Activated T-helper 2 cell treated with anti-CD3 and anti-CD28 coated beads, Interferon-gamma antibody, Interleukin-2, Interleukin-4, amounts not matched to agents 10 μg/mL and 5 μg/mL and 100 μg/mL, durations not matched to agents 14 hours and 24 hours and 36 hours (primary cell): ENCODE results near the gene PDZD4. TPM values are rescaled to one million over a fixed set of nuclear protein-coding genes. Genes with fewer than 3 reads are reported as not detected.
A peak's percentile ranks its signal among the peaks of the same experiment; 100 is the strongest.

Experiments used
- DNase-seq: peaks from one replicate; pipeline ENCODE4 v3.0.0; 2021; ENCODE audit warnings: low spot score
- H3K27ac Mint-ChIP-seq: one replicate; pipeline ENCODE4 v1.8.0; 2021; ENCODE audit warnings: mixed read lengths
- H3K27me3 Mint-ChIP-seq: one replicate; pipeline ENCODE4 v1.8.0; 2021; ENCODE audit warnings: low read depth, mixed read lengths
- H3K36me3 Mint-ChIP-seq: one replicate; pipeline ENCODE4 v1.8.0; 2021; ENCODE audit warnings: low read depth, mixed read lengths
- H3K4me1 Mint-ChIP-seq: one replicate; pipeline ENCODE4 v1.8.0; 2021; ENCODE audit warnings: low read depth, mixed read lengths
- H3K4me3 Mint-ChIP-seq: one replicate; pipeline ENCODE4 v1.8.0; 2021; ENCODE audit warnings: low read depth, mild to moderate bottlenecking, moderate library complexity, mixed read lengths
- H3K9me3 Mint-ChIP-seq: one replicate; pipeline ENCODE4 v1.8.0; 2021; ENCODE audit warnings: mixed read lengths
- intact Hi-C: fragments of 100-400 bp; cut with micrococcal nuclease; formaldehyde crosslinking; loops from one replicate; pipeline ENCODE4 v1.15.1; 2023
- total RNA-seq: library from RNA; stranded (reverse); gene quantifications from 2 replicates; pipeline ENCODE4 v1.2.3, GENCODE V29; 2022

Gene PDZD4
- total RNA-seq, 1 donor from 2014 or later, result 0.91 TPM

GRCh38 chrX:153805436-153805835, 24.9 kb downstream of the PDZD4 start:
- H3K36me3 Mint-ChIP-seq, result no peaks in the 10 kb centered on the region
- no peak overlapping the region for H3K27ac Mint-ChIP-seq
- no peaks in the 10 kb centered on the region for H3K9me3 Mint-ChIP-seq
- H3K4me3 Mint-ChIP-seq, result no peak overlapping the region
- H3K4me1 Mint-ChIP-seq, result no peaks in the 10 kb centered on the region
- DNase-seq, result no peak
- intact Hi-C loops, result no loop called here
- H3K27me3 Mint-ChIP-seq, result no peaks in the 10 kb centered on the region

- no peaks in the 10 kb centered on the region for H3K9me3 Mint-ChIP-seq
- no peaks in the 10 kb centered on the region for H3K27me3 Mint-ChIP-seq
- no peak overlapping the region for H3K27ac Mint-ChIP-seq
- intact Hi-C loops, result no loop called here
- H3K4me1 Mint-ChIP-seq, result no peaks in the 10 kb centered on the region
- H3K36me3 Mint-ChIP-seq, result no peaks in the 10 kb centered on the region
- no peak overlapping the region for H3K4me3 Mint-ChIP-seq
- DNase-seq, result no peak
Measured at GRCh38 chrX:153804621-153805020, 25.7 kb downstream of the PDZD4 start.

- Mint-ChIP-seq H3K9me3 (no peaks in the 10 kb centered on the region), H3K4me3 (no peak overlapping the region), H3K36me3 (no peaks in the 10 kb centered on the region), H3K27me3 (no peaks in the 10 kb centered on the region), H3K27ac (no peak overlapping the region), H3K4me1 (no peaks in the 10 kb centered on the region)
- DNase-seq, result no peak
- intact Hi-C loops, result no loop called here
Measured at GRCh38 chrX:153804100-153804595, 26.2 kb downstream of the PDZD4 start.

- DNase-seq, result no peak
- H3K36me3 Mint-ChIP-seq, result no peaks in the 10 kb centered on the region
Measured at GRCh38 chrX:153803211-153804099, 26.9 kb downstream of the PDZD4 start.

GRCh38 chrX:153802513-153803045, 27.8 kb downstream of the PDZD4 start:
- H3K27me3 Mint-ChIP-seq, result no peaks in the 10 kb centered on the region
- H3K9me3 Mint-ChIP-seq, result no peaks in the 10 kb centered on the region
- no peak overlapping the region for H3K4me3 Mint-ChIP-seq
- no peaks in the 10 kb centered on the region for H3K4me1 Mint-ChIP-seq
- peaks cover 4% of the 10 kb centered on the region for H3K36me3 Mint-ChIP-seq
- H3K27ac Mint-ChIP-seq, result no peak overlapping the region
- no peak for DNase-seq
- intact Hi-C loops, result no loop called here

More at GRCh38 chrX:153803211-153804099, 26.9 kb downstream of the PDZD4 start:
- Mint-ChIP-seq H3K4me1 (no peaks in the 10 kb centered on the region), H3K4me3 (no peak overlapping the region), H3K9me3 (no peaks in the 10 kb centered on the region), H3K27ac (no peak overlapping the region), H3K27me3 (no peaks in the 10 kb centered on the region)
- intact Hi-C loops, result no loop called here

- Mint-ChIP-seq H3K9me3 (no peaks in the 10 kb centered on the region), H3K27me3 (no peaks in the 10 kb centered on the region), H3K4me3 (no peak overlapping the region), H3K36me3 (peaks cover 10% of the 10 kb centered on the region), H3K27ac (no peak overlapping the region), H3K4me1 (no peaks in the 10 kb centered on the region)
- no peak for DNase-seq
- intact Hi-C loops, result no loop called here
Measured at GRCh38 chrX:153801669-153802068, 28.7 kb downstream of the PDZD4 start.

GRCh38 chrX:153800746-153801145, 29.6 kb downstream of the PDZD4 start:
- intact Hi-C loops, result no loop called here
- Mint-ChIP-seq H3K27ac (no peak overlapping the region), H3K36me3 (peaks cover 19% of the 10 kb centered on the region), H3K9me3 (no peaks in the 10 kb centered on the region), H3K4me3 (no peak overlapping the region), H3K4me1 (peaks cover 2% of the 10 kb centered on the region), H3K27me3 (no peaks in the 10 kb centered on the region)
- DNase-seq, result no peak

GRCh38 chrX:153800177-153800722, 30.1 kb downstream of the PDZD4 start:
- intact Hi-C loops, result no loop called here
- H3K36me3 Mint-ChIP-seq, result peaks cover 21% of the 10 kb centered on the region
- H3K4me3 Mint-ChIP-seq, result no peak overlapping the region
- H3K27me3 Mint-ChIP-seq, result no peaks in the 10 kb centered on the region
- no peaks in the 10 kb centered on the region for H3K9me3 Mint-ChIP-seq
- H3K27ac Mint-ChIP-seq, result no peak overlapping the region
- H3K4me1 Mint-ChIP-seq, result peaks cover 2% of the 10 kb centered on the region
- DNase-seq, result no peak

- no peak overlapping the region for H3K27ac Mint-ChIP-seq
Measured at GRCh38 chrX:153799326-153799725, 31.0 kb downstream of the PDZD4 start.

GRCh38 chrX:153797415-153798015, 32.8 kb downstream of the PDZD4 start:
- Mint-ChIP-seq H3K4me1 (peaks cover 9% of the 10 kb centered on the region), H3K27me3 (no peaks in the 10 kb centered on the region), H3K4me3 (no peak overlapping the region), H3K27ac (no peak overlapping the region), H3K36me3 (peaks cover 32% of the 10 kb centered on the region), H3K9me3 (no peaks in the 10 kb centered on the region)
- intact Hi-C loops, result no loop called here
- DNase-seq, result no peak

More at GRCh38 chrX:153799326-153799725, 31.0 kb downstream of the PDZD4 start:
- Mint-ChIP-seq H3K4me3 (no peak overlapping the region), H3K27me3 (no peaks in the 10 kb centered on the region), H3K4me1 (peaks cover 2% of the 10 kb centered on the region), H3K36me3 (peaks cover 23% of the 10 kb centered on the region), H3K9me3 (no peaks in the 10 kb centered on the region)
- DNase-seq, result no peak
- intact Hi-C loops, result no loop called here

GRCh38 chrX:153794897-153795816, 35.2 kb downstream of the PDZD4 start:
- intact Hi-C loops, result loop anchor here (1.0 kb wide), 2 partner anchors 71 to 133 kb away; partner anchors contain the start of genes ABCD1 and BCAP31
- H3K4me1 Mint-ChIP-seq, result peaks cover 9% of the 10 kb centered on the region
- H3K27ac Mint-ChIP-seq, result peak overlapping the region; percentile 84
- no peaks in the 10 kb centered on the region for H3K9me3 Mint-ChIP-seq
- peaks cover 37% of the 10 kb centered on the region for H3K36me3 Mint-ChIP-seq
- peak overlapping the region; percentile 97 for H3K4me3 Mint-ChIP-seq
- no peaks in the 10 kb centered on the region for H3K27me3 Mint-ChIP-seq
- DNase-seq, result peak; percentile 9
